ENCODE results near the gene ZNF248.
"Not testable (repeated sequence)": the region's sequence is repeated elsewhere in the genome, so short reads cannot be mapped to it uniquely, and the experiment has no call there.

ZNF248 gene

GRCh38 chr10:37857287-37858211 is at the start of gene ZNF248:
ZNF248 (minus strand) TSS chr10:37857610; CDS start chr10:37856310, 1,300 bp downstream.
- peak; percentile 93 for DNase-seq

- no peak for DNase-seq
These were observed 49.0 kb upstream of the ZNF248 start for GRCh38 chr10:37906382-37906781.

- no peak for DNase-seq
These were observed 39.0 kb upstream of the ZNF248 start for GRCh38 chr10:37896436-37896835.

- no peak for DNase-seq
These were observed 38.3 kb upstream of the ZNF248 start for GRCh38 chr10:37895674-37896073.

- no peak for DNase-seq
These were observed 28.4 kb upstream of the ZNF248 start for GRCh38 chr10:37885850-37886249.

- no peak for DNase-seq
These were observed 15.5 kb upstream of the ZNF248 start for GRCh38 chr10:37872955-37873354.

- DNase-seq = no peak
These were observed 14.9 kb upstream of the ZNF248 start for GRCh38 chr10:37872283-37872682.

- DNase-seq = no peak
These were observed 14.3 kb upstream of the ZNF248 start for GRCh38 chr10:37871568-37872251.

GRCh38 chr10:37871143-37871542 is 13.7 kb upstream of the ZNF248 start:
- DNase-seq = no peak

GRCh38 chr10:37868796-37869195 is 11.4 kb upstream of the ZNF248 start:
- DNase-seq = no peak

GRCh38 chr10:37865957-37866803 is 8.8 kb upstream of the ZNF248 start:
- no peak for DNase-seq

- no peak for DNase-seq
These were observed 7.9 kb upstream of the ZNF248 start for GRCh38 chr10:37865264-37865663.

GRCh38 chr10:37860494-37861190 is 3.2 kb upstream of the ZNF248 start:
- no peak for DNase-seq

GRCh38 chr10:37859270-37859669 is 1.9 kb upstream of the ZNF248 start:
- DNase-seq = not testable (repeated sequence)

GRCh38 chr10:37856881-37857286 is 526 bp downstream of the ZNF248 start:
- peak; percentile 8 to 17 for DNase-seq

- no peak for DNase-seq
These were observed 1.8 kb downstream of the ZNF248 start for GRCh38 chr10:37855636-37856035.

GRCh38 chr10:37854626-37855025 is 2.8 kb downstream of the ZNF248 start:
- DNase-seq = no peak

- DNase-seq = no peak
These were observed 12.8 kb downstream of the ZNF248 start for GRCh38 chr10:37844644-37845043.

GRCh38 chr10:37839243-37839642 is 18.2 kb downstream of the ZNF248 start:
- no peak for DNase-seq

- DNase-seq = no peak
These were observed 25.7 kb downstream of the ZNF248 start for GRCh38 chr10:37831495-37832333.

GRCh38 chr10:37826806-37827205 is 30.6 kb downstream of the ZNF248 start:
- no peak for DNase-seq

All from stimulated activated CD4-positive, alpha-beta T cell treated with anti-CD3 and anti-CD28 coated beads, Interleukin-4, amount 100 ng/mL, for 4 hours (primary cell).